Ureter (tissue), 1 donor: ENCODE measurements around the gene LRMDA. TPM values are rescaled to one million over a fixed set of nuclear protein-coding genes. Genes with fewer than 3 reads are reported as not detected.

Source experiments
- DNase-seq: peaks from one replicate; pipeline ENCODE4 v3.0.0-alpha.2; 2020; ENCODE audit warnings: low spot score
- total RNA-seq: library from RNA; stranded (reverse); gene quantifications from one replicate; pipeline ENCODE4 v1.2.4, GENCODE V29; 2023
- donor health status: DM: yes; HTN: yes; CAD: no.

LRMDA gene
- total RNA-seq, 1 donor from 2014 or later = 23.1 TPM

DNA sequence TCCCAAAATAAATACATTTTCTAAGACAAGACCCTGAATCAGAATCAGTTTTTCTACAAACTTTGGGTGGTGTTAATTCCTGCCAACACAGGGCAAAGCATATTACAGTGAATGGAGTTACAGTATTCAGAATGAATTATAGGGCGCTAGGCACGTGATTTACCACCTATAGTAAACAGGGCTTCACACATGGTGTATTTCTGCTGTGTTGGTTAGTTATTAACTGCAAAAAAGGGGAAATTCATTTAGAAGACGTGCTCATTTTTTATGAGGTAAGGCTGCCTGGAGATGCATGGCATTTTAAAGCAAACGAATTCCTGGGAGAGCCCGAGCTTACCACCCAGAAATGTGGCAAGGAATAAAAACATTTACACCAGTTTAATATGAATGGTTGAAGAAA is 393.8 kb downstream of the LRMDA start:
- no peak for DNase-seq

DNA sequence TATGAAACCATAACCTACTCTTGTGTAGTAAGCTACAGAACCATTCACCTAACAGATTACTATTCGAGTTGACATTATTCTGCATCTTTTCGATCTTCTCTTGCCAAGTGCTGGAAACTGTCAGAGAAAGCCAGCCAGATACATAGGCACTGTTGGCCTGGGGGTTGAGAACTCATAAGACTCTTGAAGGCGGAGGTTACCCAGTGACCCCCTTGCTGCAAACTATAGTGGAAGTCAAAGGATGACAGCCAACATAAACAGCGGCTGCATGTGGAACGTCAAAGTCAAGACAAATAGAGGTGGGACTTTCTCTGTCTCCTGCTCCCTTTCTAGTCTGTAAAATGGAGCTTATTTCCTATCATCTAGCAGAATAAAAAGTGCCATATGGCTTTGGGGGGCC is 394.2 kb downstream of the LRMDA start:
- no peak for DNase-seq

DNA sequence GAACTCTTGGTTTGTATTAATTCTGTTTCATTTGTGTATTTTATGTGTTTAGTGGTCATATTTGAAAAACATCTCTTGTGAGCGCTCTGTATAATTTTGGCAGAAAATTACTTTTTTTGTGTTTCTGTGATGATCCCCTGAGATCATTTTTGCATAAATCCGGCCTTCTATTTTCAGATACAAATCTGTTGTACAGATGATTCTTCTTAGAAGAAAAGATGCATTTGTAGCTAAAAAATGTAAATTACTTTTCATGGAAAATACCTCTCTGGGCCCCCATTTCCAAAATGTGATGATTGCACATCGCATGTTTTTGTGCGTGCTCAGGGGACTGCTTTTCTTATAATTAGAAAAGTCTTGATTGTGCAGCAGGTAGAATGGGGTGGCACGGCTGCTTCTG is 395.4 kb downstream of the LRMDA start:
- DNase-seq = no peak

DNA sequence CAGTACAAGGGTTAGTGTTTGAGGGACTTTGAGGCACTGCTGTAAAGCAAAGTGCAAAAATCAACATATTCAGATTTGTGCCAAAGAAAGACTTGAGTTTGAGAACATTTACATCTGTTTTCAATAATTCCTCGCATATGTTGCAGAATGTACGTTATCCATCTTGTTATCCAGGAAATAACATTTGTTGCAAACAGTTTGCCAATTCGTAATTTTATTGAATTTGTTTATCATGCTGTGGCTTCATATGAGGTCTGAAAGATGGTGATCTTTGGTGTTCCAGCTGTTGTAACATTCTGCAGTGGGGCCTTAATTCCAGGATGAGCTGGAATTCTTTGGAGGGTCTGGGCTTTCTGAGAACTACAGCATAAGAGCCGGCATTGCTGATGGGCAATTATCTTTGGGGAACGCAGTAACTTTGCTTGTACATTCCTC is 396.2 kb downstream of the LRMDA start:
- no peak for DNase-seq

DNA sequence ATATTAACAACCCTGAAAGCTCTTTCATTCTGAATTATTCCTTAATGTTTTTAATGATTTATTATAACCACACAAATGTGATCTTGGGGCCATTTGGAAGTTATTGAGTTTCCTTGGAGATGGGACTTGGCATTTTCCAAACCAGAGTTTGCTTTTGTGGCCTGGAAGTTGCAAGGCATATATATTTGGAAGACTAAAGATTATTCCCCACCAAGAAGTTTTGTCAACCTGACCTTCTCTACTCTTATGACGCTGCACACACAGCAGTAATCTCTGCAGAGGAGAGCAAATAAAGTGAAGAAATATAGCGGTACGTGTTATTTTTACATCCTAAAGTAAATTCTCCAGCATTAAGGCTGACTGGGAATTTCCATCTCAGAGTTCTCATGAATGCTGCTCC is 397.0 kb downstream of the LRMDA start:
- DNase-seq = no peak

DNA sequence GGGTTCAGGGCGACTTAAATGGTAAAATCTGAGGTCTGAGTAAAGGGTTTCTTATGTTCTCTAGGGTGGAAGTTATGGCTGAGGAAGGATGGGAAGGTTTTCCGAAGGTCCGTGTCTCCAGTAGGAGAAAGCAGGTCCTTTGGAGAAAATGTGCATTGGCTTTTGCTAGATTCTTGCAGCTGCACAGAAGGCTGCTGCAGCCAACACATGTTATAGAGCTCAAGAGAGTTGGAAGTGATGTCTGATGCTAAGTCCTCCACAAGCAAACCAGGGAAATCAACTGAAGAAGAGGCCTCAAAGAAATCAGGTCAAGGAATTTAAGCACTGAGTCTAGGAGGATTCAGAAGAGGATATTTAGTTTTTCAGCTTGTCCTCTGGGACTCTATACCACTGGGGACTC is 404.6 kb downstream of the LRMDA start:
- DNase-seq = no peak

DNA sequence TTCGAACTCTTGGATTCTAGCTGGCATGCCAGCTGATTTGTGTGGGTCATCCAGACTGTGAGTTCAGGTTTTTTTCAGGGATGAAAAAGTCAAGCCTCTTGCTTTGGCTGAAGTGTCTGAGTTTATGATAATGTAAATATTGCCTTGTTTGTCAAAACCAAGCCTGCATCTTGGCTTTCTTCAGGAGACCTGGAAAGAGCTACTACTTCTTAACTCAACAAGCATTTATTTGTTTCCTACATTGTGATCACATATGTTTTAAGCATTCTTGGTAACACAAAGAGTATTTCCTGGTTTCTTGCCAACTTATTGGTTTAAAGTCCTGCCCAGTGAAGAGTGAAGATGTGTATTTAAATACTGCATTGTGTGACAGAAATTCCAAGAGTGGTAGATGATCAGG is 407.1 kb downstream of the LRMDA start:
- no peak for DNase-seq

DNA sequence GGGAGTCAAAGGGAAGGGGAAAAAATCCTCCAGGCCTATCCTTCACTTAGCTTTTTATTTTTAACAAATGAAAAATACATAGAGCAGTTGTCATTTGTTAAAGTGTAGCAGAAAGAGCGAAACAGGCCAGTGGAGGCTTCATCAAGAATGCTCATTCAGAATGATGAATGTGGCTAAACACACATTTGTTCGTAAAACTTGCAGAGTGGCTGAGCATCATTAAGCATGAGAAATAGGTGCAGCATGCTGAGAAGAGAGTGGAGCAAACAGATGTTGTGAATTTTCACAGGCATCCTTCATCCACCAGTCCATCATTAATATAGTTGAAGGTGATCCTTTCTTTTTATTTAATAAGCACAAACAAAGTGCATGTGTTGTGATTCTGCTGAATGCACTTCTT is 407.6 kb downstream of the LRMDA start:
- no peak for DNase-seq

DNA sequence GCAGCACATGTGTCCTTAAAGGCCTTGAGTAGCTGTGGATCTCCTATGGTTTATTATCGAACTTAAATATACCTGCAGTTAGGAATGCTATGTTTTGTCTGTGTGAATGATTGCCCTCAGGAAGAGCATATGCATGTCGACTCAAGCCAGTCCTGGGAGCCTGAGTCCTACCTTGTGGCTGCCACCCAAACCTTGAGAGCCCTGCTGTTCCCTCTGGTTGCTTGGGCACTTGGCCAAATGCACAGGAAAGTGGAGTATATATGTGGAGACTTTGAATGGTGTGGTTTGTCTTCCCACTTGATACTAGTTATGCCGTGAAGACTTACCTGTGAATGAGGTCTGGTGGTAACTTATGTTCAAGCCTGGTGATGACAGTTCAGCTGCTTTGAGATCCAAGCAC is 409.8 kb downstream of the LRMDA start:
- DNase-seq = no peak

DNA sequence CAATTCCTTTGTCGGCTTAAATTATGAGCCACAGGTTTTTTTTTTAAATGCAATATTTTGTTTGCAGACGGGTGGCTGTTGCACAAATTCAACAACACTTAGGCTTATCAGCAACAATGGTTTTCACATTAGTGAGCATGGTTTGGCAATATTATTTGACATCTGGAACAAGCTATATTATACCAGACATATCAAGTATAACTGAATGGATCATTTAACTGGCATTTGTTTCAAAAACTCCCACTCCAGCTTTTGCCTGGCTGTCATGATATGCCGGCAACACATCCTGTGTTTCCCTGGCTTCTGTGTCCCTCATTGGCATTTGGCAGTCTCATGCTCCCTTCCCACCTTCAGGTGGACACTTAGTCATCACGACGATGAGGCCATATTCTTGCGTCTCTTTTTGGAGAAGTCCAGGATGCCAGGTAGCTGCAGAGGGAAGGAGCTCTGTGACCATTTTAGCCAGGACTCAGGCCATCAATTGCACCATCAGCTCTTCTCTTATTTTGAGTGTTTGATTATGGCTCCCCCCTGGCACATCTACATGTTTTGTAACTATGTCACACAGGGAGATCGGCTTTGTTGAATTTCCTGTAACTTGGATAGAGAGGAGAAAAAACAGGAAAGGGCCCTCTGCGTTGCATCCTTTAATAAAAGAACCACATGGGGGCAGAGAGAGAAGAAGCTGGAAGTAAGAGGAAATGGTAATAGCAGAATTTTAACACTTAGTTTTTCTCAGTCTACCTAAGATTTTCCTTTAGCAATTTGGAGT is 413.9 kb downstream of the LRMDA start:
- DNase-seq = no peak

DNA sequence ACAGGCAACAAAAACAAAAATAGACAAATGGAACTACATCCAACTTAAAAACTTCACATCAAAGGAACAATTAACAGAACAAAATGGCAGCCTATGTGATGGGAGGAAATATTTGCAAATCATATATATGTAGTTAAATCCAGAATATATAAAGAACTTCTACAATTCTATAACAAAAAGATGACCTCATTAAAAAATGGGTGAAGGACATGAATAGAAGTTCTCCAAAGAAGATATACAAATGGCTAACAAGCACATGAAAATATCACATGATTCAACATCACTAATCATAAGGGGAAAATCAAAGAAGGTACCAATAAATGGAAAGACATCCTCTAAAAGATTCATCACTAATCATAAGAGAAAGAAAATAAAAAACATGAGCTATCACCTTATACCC is 416.1 kb downstream of the LRMDA start:
- no peak for DNase-seq

DNA sequence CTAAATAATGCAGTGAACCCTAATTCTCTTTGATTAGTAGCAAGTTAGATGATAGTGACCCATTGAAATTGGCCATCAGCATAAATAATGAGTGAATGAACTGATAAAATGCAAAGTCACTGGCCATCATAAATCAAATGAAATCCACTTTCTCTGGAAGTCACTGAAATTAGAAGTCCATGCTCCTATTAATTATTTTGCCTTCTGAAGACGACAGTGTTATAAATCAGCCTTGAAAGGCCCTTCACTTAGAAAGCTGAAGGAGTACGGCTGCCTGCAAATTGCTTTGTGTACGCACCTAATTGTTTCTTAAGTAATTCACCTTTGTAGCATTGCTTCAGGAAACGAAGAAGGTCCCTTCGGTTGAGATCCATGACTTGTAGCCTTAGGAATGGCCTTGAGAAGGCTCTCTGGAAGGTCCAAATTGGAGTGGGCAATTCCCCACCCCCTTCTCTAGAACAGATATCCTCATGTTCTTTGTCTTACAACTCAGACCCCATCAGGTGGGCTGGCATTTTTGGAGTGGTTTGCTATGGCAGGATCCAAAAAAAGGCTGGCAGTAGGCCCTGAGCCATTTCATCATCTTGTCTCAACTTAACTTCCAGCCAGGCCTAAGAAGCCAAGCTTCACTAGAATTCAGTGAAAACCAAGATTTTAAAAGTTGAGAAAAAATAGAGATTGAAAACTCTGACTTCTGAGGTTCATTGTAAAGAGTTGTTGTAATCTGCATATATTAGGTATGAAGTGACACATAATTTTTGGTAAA is 420.3 kb downstream of the LRMDA start:
- DNase-seq = no peak

DNA sequence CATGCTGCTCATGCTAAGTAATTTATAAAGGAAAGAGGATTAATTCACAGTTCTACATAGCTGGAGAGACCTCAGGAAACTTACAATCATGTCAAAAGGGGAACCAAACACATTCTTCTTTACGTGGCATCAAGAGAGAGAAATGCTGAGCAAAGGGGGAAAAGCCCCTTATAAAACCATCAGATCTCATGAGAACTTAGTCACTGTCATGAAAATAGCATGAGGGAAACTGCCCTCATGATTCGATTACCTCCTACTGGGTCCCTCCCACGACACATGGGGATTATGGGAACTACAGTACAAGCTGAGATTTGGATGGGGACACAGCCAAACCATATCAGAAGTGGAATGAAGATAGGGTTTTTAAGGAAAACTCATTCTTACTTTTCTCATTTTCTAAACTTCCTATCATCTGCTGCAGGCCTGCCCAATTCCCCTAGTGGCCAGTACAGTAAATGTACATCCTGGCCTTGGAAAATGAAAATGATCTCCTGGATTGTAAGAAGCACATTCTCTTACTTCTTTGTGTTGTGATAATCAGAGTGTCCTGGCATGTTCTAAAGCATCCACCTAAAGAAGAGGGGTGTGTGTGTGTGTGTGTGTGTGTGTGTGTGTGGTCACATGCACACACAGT is 421.5 kb downstream of the LRMDA start:
- DNase-seq = no peak

DNA sequence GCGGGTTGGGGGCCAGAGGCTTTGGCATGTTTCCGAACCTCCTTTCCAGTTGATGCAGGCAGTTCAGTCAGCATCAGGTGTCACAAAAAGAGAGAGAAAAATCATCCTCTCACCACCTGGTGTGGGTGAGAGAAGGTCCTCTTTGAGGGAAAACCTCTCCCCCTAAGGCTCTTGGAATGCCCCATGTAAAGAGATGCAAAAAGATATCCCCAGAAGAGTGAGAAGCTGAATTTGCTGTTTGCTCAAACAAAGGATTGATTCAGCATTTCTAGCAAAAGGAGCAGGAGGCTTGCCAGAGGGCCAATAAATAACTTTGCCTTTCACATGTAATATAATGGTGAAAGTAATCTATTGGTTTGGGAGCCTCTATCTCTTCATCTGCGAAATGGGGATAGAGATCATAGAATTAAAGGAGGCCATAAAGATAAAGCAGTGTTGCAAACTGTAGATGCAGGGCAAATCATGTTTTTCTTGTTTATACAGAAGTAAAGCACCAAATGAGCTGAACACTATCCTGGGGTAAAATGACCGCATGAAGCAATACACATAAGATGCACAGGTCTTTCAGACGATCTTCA is 425.9 kb downstream of the LRMDA start:
- DNase-seq = no peak

DNA sequence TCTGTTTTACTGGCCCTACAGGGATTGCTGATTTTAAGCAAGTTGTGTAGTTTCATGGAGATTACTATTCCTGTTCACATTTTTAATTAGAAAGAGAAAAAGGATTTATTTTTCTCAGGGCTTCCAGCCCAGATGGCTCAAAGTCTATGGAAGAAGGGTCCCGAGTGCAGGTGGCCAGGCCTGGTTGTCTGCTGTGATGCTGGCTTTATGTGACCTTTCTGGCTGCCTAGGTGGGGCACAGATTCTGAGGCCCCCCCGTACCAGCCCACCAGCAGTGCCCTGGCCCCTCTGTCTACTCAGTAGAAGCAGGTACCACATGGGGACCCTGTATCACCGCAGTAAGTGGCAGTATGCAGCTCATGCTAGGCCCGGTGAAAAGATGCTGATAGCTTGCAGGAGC is 426.5 kb downstream of the LRMDA start:
- no peak for DNase-seq

DNA sequence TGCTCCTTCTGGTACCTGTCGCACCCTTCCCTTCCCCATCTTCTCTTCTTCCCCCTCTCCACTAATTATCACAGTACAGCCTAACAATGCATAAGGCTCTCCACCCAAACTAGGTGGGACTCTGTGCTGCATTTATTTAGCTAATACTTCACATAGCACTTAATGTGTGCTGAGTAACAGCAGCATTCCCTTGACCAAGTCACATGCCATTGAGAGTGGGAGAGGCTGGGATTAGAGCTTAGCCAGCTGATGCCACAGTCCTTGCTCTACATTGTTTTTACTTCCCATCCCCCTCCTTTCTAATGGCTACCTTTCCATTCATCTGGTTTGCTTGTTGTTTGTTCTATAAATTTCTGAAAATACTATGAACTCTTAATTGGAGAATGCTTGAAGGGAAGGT is 426.9 kb downstream of the LRMDA start:
- DNase-seq = no peak

DNA sequence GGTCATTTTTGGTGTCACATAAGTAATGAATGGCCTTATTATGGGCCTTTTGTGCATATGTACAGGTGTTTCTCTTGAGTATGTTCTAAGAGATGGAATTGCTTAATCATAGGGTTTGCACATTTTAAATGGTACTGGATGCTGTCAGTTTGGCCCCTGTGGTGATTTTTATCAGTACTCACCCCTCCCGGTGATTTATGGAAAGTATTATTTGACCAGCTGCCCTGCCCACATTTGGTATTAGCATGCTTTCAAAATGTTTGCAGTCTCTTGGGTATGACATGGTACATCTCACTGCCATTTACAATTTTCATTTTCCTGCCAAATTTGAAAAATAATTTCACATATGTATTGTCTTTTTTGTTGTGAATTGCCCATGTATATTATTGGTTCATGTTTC is 427.7 kb downstream of the LRMDA start:
- DNase-seq = no peak

DNA sequence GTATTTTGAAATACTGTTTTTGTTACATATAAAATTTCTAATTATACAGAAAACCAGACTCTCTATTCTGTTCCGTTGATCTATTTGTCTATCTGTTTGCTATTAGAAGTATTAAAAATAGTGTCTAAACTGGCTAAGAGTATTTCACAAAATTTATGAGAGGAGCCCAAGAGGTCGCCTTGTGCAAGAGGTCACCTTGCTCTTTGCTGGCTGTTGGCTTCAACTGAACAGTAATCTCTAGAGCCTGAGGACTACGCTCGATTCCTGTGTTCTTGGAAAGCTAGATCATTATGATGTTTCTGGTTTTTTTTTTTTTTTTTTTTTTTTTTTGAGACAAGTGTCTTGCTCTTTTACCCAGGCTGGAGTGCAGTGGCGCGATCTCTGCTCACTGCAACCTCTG is 428.6 kb downstream of the LRMDA start:
- no peak for DNase-seq

DNA sequence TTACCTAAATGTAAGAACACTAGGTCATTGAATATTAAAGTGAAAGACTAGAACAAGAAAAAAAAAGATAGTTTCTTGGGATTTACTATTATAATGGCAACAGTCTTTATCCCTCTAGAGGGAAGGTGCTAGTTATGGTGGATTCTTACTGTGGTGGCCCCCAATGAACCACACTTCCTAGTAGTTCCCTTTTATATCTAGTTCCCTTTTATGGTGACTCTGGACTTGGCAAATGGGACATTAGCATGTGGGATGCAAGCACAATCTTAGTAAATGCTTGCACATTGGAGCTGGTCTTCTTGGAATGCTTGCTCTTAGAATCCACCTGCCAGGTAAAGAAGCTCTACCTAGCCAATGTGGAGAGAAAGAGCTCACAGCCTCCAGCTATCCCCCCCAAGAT is 430.2 kb downstream of the LRMDA start:
- DNase-seq = no peak

DNA sequence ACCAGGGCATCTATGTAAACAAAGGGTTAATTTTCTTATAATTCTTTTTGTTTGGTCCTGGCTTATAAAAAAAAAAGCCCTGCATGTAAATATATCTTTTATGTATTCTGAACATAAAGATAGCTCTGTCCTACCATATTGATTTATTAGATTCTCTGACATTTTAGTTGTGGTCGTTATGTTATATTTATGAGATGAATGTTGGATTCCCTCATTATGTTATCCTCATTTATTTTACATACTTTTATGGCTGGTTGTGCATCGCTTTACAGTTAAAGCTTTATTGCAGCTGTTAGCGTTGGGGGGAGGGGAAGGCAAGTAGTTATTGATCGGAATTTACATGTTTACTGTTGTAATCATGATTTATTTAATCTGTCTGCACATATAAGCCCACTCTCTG is 431.5 kb downstream of the LRMDA start:
- DNase-seq = no peak

DNA sequence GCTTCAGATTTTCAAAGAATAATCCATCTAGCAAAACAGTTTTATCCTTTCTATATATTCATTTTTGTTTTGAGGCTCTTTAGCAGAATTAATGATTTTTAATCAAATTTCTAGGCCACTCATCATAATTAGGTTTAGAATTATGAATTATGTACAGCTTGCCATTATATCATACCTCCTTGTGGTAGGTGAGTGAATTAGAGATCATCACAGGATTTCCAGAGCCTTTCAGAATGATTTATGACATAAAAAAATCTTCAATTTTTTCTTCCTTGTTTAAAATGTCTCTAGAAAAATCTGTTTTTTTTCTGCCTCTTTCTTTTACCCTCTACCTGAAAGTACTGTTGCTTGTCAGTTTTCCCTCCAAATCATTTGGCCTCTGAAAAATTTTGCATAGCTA is 433.3 kb downstream of the LRMDA start:
- no peak for DNase-seq

DNA sequence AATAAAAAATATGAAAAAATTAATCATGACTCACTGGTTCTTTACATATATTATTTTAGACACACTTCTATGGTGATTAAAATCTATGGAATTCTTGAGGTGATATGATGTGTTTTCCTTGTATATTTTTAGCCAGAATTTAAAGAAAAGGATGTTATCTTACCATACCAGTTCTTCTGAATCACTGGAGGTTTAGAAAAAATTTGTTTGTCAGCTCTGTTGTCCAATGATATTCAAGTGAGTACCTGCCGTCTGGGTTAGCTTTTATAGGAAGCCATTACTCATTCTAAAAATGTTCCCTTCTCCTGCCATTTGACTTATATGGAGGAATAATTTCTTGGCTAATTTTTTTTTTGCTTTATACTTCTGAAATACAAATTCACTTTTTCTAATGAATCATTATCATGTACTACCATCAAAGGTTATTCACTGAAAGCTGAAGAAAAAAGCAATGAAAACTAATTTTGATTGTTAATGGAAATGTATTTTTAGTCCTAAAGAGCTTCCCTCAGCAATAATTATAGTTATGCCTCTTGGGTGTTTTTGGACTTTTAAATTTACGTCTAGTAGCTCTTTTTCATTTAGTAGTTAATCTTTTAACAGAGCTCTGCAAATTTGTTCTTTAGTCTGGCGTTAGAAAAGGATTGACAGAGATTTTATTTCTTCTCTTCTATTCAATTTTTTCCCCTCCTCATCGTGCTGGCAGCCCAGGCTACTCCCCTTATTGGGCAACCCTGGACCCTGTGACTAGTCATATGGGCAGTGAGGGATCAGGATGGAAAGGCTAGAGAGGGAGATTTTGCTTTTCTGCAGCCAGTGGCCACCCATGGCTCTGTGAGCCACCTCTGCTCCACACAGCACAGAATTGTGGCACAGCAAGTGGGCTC is 434.2 kb downstream of the LRMDA start:
- no peak for DNase-seq
